CD4-positive, alpha-beta memory T cell (primary cell): ENCODE data around the gene ABCA3. TPM values are rescaled to one million over a fixed set of nuclear protein-coding genes. Genes with fewer than 3 reads are reported as not detected.
A peak's percentile ranks its signal among the peaks of the same experiment; 100 is the strongest.

Experiments used
- CTCF ChIA-PET: fragments of 350-600 bp; sonication (Branson Sonifier 250); formaldehyde crosslinking; loops from one replicate; lab custom pipeline; 2021; ENCODE audit warnings: inconsistent platforms; ENCODE audit not compliant: partially characterized antibody; lab: Charles Lee
- POLR2A ChIA-PET: fragments of 350-600 bp; sonication (Branson Sonifier 250); formaldehyde crosslinking; loops from one replicate; lab custom pipeline; 2021; ENCODE audit not compliant: partially characterized antibody; lab: Charles Lee
- DNase-seq, 5 donors: peaks; one replicate each; pipeline versions ENCODE4 v3.0.0 to v3.0.0-alpha.2; 2020 to 2022; ENCODE audit warnings: mixed read lengths in 1 of 5
- H3K27ac ChIP-seq: one replicate; pipeline ENCODE4 v1.7.0; 2013; ENCODE audit warnings: low read depth, low read length
- H3K27me3 ChIP-seq: 2 replicates; pipeline ENCODE4 v1.7.0; 2013; ENCODE audit warnings: mild to moderate bottlenecking, low read length, moderate library complexity; ENCODE audit not compliant: insufficient read depth
- H3K36me3 ChIP-seq: 2 replicates; pipeline ENCODE4 v1.7.0; 2013; ENCODE audit warnings: mild to moderate bottlenecking, low read length, moderate library complexity; ENCODE audit not compliant: insufficient read depth
- H3K4me1 ChIP-seq: 2 replicates; pipeline ENCODE4 v1.7.0; 2013; ENCODE audit warnings: mild to moderate bottlenecking, low read length, moderate library complexity; ENCODE audit not compliant: insufficient read depth
- H3K4me3 ChIP-seq, 2 donors: one replicate each; pipeline ENCODE4 v1.7.0; 2013; ENCODE audit warnings: low read length in 2 of 2, mild to moderate bottlenecking in 1 of 2
- H3K9me3 ChIP-seq, 2 donors: one replicate each; pipeline ENCODE4 v1.7.0; 2013; ENCODE audit warnings: low read length in 2 of 2, control low read depth in 1 of 2; ENCODE audit not compliant: control insufficient read depth in 1 of 2
- H3K27ac Mint-ChIP-seq, 7 donors: one replicate each; pipeline ENCODE4 v1.8.0; 2020 to 2021; ENCODE audit warnings: mixed read lengths in 7 of 7, mild to moderate bottlenecking in 6 of 7, inconsistent platforms in 3 of 7, moderate library complexity in 3 of 7
- H3K27me3 Mint-ChIP-seq, 2 donors: one replicate each; pipeline ENCODE4 v1.8.0; 2020 to 2021; ENCODE audit warnings: mixed read lengths in 2 of 2
- H3K36me3 Mint-ChIP-seq, 2 donors: one replicate each; pipeline ENCODE4 v1.8.0; 2020 to 2021; ENCODE audit warnings: mixed read lengths in 2 of 2, inconsistent platforms in 1 of 2, mild to moderate bottlenecking in 1 of 2
- H3K4me1 Mint-ChIP-seq, 4 donors: one replicate each; pipeline ENCODE4 v1.8.0; 2020 to 2021; ENCODE audit warnings: mixed read lengths in 4 of 4, mild to moderate bottlenecking in 1 of 4
- H3K4me3 Mint-ChIP-seq, 8 donors: one replicate each; pipeline ENCODE4 v1.8.0; 2020 to 2021; ENCODE audit warnings: mixed read lengths in 8 of 8, mild to moderate bottlenecking in 7 of 8, moderate library complexity in 6 of 8, inconsistent platforms in 3 of 8
- H3K9me3 Mint-ChIP-seq, 8 donors: one replicate each; pipeline ENCODE4 v1.8.0; 2020 to 2021; ENCODE audit warnings: mixed read lengths in 8 of 8, mild to moderate bottlenecking in 5 of 8, inconsistent platforms in 3 of 8, moderate library complexity in 1 of 8
- intact Hi-C: fragments of 100-400 bp; cut with micrococcal nuclease; formaldehyde crosslinking; loops from one replicate; pipeline ENCODE4 v1.15.1; 2023
- polyA plus RNA-seq, 2 donors: library from polyadenylated mRNA; unstranded; fragments of 300-500 nt; fragmentation: Illumina TruSeq; gene quantifications; one replicate each; pipeline ENCODE4 v1.2.3, GENCODE V29; 2021
- total RNA-seq, 2 experiments: library from RNA; stranded (reverse); gene quantifications; one replicate each; pipeline ENCODE4 v1.2.3, GENCODE V29; 2021

ABCA3 gene
- total and polyA plus RNA-seq, 4 experiments from 2014 or later: 1.7 to 12.7 (median 6.5) TPM

DNA sequence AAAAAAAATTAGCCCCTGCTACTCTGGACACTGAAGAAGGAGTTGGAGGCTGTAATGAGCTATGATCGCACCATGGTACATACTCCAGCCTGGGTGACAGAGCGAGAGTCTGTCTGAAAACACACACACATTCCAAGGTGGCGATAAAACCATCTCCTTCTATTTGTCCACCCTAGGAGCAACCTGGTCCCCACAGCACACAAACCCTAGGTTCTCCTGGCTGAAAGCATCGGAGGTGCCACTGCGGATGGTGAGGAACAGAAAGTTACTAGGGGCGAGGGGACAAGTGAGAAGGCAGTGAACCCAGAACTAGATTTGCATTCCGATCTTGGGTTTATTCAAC, 87.8 kb downstream of the ABCA3 start:
- Histone ChIP-seq H3K27ac (no peak overlapping the region), H3K27me3 (no peaks in the 10 kb centered on the region), H3K4me1 (peaks cover 10% of the 10 kb centered on the region), H3K9me3 (no peaks in the 10 kb centered on the region), H3K4me3 (no peak overlapping the region), H3K36me3 (peaks cover 34% of the 10 kb centered on the region)
- Mint-ChIP-seq H3K36me3 (peaks cover 28 to 49% of the 10 kb centered on the region in 2 donors), H3K4me1 (peaks cover 1 to 12% (median 5%) of the 10 kb centered on the region in 4 donors), H3K27me3 (no peaks in the 10 kb centered on the region), H3K27ac (peak overlapping the region in 6 of 7 donors; percentile 54 to 90 (median 73)), H3K4me3 (peak overlapping the region in 5 of 8 donors; percentile 4 to 68 (median 33)), H3K9me3 (peaks cover 0 to 4% (median 0%) of the 10 kb centered on the region in 8 donors)
- ChIA-PET CTCF (interaction anchor here (0.6 to 3.3 kb wide), 5 partner anchors 9 to 251 kb away, joined by 4 to 42 read pairs (median 4); partner anchors contain the start of gene E4F1), POLR2A (interaction anchor here (0.9 to 4.4 kb wide), 10 partner anchors 13 to 260 kb away, joined by 3 to 29 read pairs (median 18); partner anchors contain the start of genes CASKIN1, DNASE1L2, E4F1 and MLST8)
- intact Hi-C loops: no loop called here
- DNase-seq: no peak

DNA sequence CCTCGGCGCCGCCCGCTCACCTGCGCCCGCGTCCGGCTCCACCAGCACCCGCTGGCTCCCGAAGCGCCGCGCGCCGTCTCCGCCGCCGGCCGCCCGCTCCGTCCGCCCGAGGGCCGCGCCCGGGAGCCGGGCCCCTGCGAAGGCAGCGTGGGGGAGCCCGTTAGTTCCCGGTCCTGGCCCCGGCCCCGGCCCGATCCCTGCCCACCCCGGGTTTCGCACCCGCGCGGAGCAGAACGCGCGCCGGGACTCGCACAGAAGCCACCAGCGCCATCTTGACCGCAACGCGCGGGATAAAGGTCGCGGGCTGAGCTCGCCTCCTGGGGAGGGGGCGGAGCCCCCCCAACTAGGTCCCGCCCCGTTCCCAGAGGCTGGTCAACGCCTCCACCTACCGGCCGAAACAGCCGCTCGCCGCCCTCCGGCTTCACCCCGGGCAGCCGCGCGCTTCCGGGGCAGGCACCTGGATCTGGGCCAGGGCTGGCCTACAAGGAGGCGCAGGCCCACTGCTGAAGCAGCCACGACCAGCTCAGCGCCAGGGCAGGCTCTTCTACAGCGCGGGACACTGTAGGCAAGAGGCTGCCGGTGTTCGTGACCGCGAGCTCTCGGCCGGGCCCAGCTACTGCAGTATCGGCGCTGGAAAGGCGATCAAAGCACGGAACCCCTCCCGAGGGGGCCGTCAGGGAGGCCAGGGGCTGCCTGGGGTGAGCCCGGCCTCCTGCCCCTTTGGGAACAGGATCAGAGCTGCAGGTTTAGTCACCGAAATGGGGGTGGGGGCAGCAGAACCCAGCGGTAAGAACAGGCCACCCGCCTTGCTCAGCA, 89.0 kb downstream of the ABCA3 start, which contains the start of gene ECI1:
ECI1 (minus strand) TSS at position 292 of the 816 bp plus-strand sequence; CDS start at position 271, 21 bp downstream.
- CTCF ChIA-PET: interaction anchor here (0.7 to 3.3 kb wide), 12 partner anchors 8 to 229 kb away, joined by 3 to 42 read pairs (median 4); partner anchors contain the start of gene E4F1
- Histone ChIP-seq H3K4me1 (peaks cover 10% of the 10 kb centered on the region), H3K27me3 (no peaks in the 10 kb centered on the region), H3K4me3 (peak within 1 kb of the TSS in 1 of 2 donors; percentile 66), H3K36me3 (peaks cover 24% of the 10 kb centered on the region), H3K9me3 (no peaks in the 10 kb centered on the region), H3K27ac (peak within 1 kb of the TSS; percentile 61)
- Mint-ChIP-seq H3K36me3 (peaks cover 18 to 36% of the 10 kb centered on the region in 2 donors), H3K4me1 (peaks cover 1 to 12% (median 5%) of the 10 kb centered on the region in 4 donors), H3K9me3 (peaks cover 0 to 4% (median 0%) of the 10 kb centered on the region in 8 donors), H3K27ac (peak within 1 kb of the TSS; percentile 88 to 96 (median 91)), H3K27me3 (no peaks in the 10 kb centered on the region), H3K4me3 (peak within 1 kb of the TSS; percentile 87 to 93 (median 90))
- POLR2A ChIA-PET: interaction anchor here (0.8 to 4.4 kb wide), 24 partner anchors 11 to 501 kb away, joined by 3 to 29 read pairs (median 4); partner anchors contain the start of genes ATP6V0C, CASKIN1, DNASE1L2 and E4F1
- peak; percentile 65 to 81 (median 72) for DNase-seq
- intact Hi-C loops: loop anchor here (1.0 to 2.0 kb wide), 6 partner anchors 17 to 228 kb away; partner anchors contain the start of genes E4F1, PGP, RNPS1 and TRAF7

DNA sequence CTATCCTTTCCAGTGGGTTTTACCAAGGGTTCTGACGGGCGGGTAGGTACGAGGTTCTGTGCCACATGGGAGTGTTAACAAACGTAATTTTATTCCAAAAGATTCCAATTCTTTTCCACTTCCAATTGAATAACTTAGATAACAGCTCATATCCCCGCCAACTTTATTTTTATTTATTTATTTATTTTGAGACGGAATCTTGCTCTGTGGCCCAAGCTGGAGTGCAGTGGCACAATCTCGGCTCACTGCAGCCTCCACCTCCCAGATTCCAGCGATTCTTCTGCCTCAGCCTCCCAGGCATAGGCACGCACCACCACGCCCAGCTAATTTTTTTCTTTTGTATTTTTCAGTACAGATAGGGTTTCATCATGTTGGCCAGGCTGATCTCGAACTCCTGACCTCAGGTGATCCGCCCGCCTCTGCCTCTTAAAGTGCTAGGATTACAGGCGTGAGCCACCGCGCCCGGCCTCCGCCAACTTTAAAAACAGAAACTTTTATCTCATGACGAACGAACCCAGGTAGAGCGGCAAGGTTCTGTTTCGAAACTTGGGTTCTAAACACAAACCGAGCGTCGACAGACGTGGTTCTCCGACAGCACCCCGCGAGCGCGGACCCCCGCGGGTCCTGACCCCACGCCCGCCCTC, 89.8 kb downstream of the ABCA3 start:
- Mint-ChIP-seq H3K27me3 (no peaks in the 10 kb centered on the region), H3K9me3 (peaks cover 0 to 4% (median 0%) of the 10 kb centered on the region in 8 donors), H3K36me3 (peaks cover 17 to 32% of the 10 kb centered on the region in 2 donors), H3K27ac (peak overlapping the region; percentile 88 to 96 (median 90)), H3K4me3 (peak overlapping the region; percentile 87 to 93 (median 90)), H3K4me1 (peaks cover 1 to 12% (median 5%) of the 10 kb centered on the region in 4 donors)
- peak overlapping the region in 1 of 2 donors; percentile 66 for H3K4me3 ChIP-seq
- ChIA-PET POLR2A (interaction anchor here (0.9 to 4.4 kb wide), 17 partner anchors 12 to 287 kb away, joined by 3 to 29 read pairs (median 7); partner anchors contain the start of genes ATP6V0C, CASKIN1, E4F1 and MLST8), CTCF (interaction anchor here (0.9 to 3.3 kb wide), 6 partner anchors 9 to 110 kb away, joined by 4 to 42 read pairs (median 4); no protein-coding TSS in a partner anchor)
- peak in 3 of 5 donors; percentile 40 to 62 (median 42) for DNase-seq
- intact Hi-C loops: loop anchor here (1.0 to 2.0 kb wide), 6 partner anchors 18 to 227 kb away; partner anchors contain the start of genes E4F1, PGP, RNPS1 and TRAF7
- peak overlapping the region; percentile 61 for H3K27ac ChIP-seq
- peaks cover 24% of the 10 kb centered on the region for H3K36me3 ChIP-seq
- peaks cover 10% of the 10 kb centered on the region for H3K4me1 ChIP-seq
- H3K9me3 ChIP-seq: no peaks in the 10 kb centered on the region
- H3K27me3 ChIP-seq: no peaks in the 10 kb centered on the region

DNA sequence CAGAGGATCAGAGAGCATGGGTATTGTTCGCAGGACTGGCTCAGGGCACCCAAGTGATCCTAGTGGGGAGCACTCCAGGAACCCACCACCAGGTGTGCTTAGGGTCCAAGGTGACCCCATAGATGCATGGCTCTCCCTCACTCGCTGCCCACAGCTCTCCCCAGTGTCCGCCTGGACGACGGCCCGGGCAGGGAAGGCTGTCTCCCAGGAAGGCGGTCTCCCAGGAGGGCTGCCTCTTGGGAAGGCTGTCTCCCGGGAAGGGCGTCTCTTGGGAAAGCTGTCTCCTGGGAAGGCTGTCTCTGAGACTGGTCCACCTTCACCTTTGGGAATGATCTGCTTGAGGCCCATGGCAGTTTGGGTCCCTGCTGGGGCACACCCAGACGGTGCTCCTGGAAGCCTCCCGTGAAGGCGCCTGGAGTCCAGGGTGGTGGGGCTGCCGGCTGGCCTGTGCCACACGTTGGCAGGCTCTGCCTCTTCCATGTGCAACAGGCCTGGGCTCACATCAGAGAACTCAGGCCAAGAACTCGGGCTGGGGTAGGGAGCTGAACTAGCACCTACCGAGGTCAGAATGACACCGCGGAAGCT, 94.1 kb downstream of the ABCA3 start:
- Mint-ChIP-seq H3K9me3 (peaks cover 0 to 2% (median 0%) of the 10 kb centered on the region in 8 donors), H3K4me3 (no peak overlapping the region), H3K27me3 (no peaks in the 10 kb centered on the region), H3K27ac (peak overlapping the region in 1 of 7 donors; percentile 38), H3K36me3 (peaks cover 5 to 20% of the 10 kb centered on the region in 2 donors), H3K4me1 (peaks cover 1 to 8% (median 6%) of the 10 kb centered on the region in 4 donors)
- no peaks in the 10 kb centered on the region for H3K9me3 ChIP-seq
- H3K4me3 ChIP-seq: no peak overlapping the region
- DNase-seq: no peak
- no peaks in the 10 kb centered on the region for H3K27me3 ChIP-seq
- intact Hi-C loops: no loop called here
- H3K36me3 ChIP-seq: peaks cover 21% of the 10 kb centered on the region
- H3K27ac ChIP-seq: no peak overlapping the region
- peaks cover 10% of the 10 kb centered on the region for H3K4me1 ChIP-seq
- ChIA-PET POLR2A (no interaction called here), CTCF (interaction anchor here (0.9 to 1.0 kb wide), 2 partner anchors 52 to 224 kb away, joined by 3 to 4 read pairs; no protein-coding TSS in a partner anchor)

DNA sequence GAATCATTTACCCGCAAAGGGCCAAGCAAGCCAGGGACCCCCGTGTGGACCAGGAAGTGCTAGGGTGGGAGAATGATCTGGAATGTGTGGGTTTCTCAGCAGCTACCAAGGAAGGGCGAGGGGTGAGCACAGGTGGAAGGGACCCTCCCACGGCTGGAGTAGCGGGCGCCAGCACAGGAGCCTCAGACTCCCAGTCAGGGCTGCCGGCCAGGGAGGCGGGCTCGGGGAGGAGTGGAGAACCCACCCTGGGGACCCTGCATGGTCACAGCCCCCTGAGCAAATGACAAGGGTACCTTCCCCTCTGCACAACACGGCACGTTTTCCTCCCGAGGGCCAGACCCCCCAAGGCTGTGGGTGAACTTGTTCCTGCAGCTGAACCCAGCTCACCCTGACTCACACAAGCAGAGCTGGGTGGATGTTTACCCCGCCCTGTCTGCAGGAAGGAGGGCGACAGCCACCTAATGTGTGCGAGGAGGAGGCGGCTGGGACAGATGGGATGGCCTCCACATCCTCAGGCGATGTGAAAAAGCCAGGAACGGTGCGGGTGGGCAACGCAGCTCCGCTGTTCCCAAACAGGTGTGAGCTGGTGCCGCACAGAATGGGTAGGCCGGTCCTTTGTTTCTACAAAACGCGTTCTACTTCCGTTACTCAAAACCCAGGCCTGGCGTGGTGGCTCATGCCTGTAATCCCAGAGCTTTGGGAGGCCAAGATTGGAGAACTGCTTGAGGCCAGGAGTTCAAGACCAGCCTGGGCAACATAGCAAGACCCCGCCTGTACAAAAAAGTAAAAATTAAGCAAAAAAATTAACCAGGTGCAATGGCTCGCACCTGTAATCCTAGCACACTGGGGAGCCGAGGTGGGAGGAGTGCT, 95.4 kb downstream of the ABCA3 start:
- H3K27ac ChIP-seq: no peak overlapping the region
- ChIA-PET POLR2A (no interaction called here), CTCF (no interaction called here)
- no peaks in the 10 kb centered on the region for H3K27me3 Mint-ChIP-seq
- H3K27ac Mint-ChIP-seq: no peak overlapping the region
- intact Hi-C loops: no loop called here
- no peak for DNase-seq
- H3K9me3 Mint-ChIP-seq: no peaks in the 10 kb centered on the region
- H3K27me3 ChIP-seq: no peaks in the 10 kb centered on the region
- H3K9me3 ChIP-seq: no peaks in the 10 kb centered on the region
- H3K4me1 ChIP-seq: peaks cover 3% of the 10 kb centered on the region
- peaks cover 5 to 16% of the 10 kb centered on the region in 2 donors for H3K36me3 Mint-ChIP-seq
- H3K4me3 Mint-ChIP-seq: no peak overlapping the region
- peaks cover 0 to 2% (median 0%) of the 10 kb centered on the region in 4 donors for H3K4me1 Mint-ChIP-seq
- peaks cover 21% of the 10 kb centered on the region for H3K36me3 ChIP-seq
- no peak overlapping the region for H3K4me3 ChIP-seq

DNA sequence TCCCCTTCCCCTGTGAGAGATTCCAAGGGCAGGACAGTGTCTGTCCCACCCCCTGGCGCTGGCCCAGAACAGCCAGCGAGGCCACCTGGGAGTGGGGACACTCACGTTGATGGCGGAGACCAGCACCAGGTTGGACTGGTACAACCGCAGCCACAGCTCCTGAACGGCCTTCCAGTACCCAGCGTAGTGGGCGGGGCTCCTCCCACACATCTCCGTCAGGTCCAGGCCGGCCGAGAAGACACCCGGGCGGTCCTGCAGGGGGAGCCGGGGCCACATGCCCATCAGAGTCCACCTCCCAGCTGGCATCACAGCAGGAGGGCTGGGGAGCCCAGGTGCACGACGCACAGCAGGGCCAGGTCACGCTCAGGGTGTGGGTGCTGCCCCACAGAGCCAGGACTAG, 96.2 kb downstream of the ABCA3 start:
- Histone ChIP-seq H3K36me3 (peaks cover 21% of the 10 kb centered on the region), H3K27ac (no peak overlapping the region), H3K27me3 (no peaks in the 10 kb centered on the region), H3K9me3 (no peaks in the 10 kb centered on the region), H3K4me1 (no peaks in the 10 kb centered on the region), H3K4me3 (no peak overlapping the region)
- Mint-ChIP-seq H3K36me3 (peaks cover 5 to 18% of the 10 kb centered on the region in 2 donors), H3K4me3 (no peak overlapping the region), H3K4me1 (peaks cover 0 to 2% (median 0%) of the 10 kb centered on the region in 4 donors), H3K9me3 (no peaks in the 10 kb centered on the region), H3K27ac (no peak overlapping the region), H3K27me3 (no peaks in the 10 kb centered on the region)
- ChIA-PET POLR2A (no interaction called here), CTCF (no interaction called here)
- DNase-seq: no peak
- intact Hi-C loops: no loop called here
